Breast epithelium (tissue), 3 donors: Measurements from ENCODE around the gene AKR7A2.

Source experiments
- POLR2A ChIP-seq: fragments of 450-650 bp; IDR thresholded peaks from one replicate; pipeline ENCODE4 v1.6.1; 2016; ENCODE audit warnings: antibody characterized with exemption, mild to moderate bottlenecking, moderate library complexity
- POLR2AphosphoS5 ChIP-seq, 3 donors: sonication (generic); formaldehyde crosslinking; IDR thresholded peaks; one replicate each; pipeline ENCODE4 v1.6.1; 2017; ENCODE audit warnings: antibody characterized with exemption in 3 of 3
- TF ChIP-seq, protein P1 (sequence below), 3 donors: fragments of 450-650 bp; IDR thresholded peaks; one replicate each; pipeline ENCODE4 v1.5.1; 2016 to 2017; ENCODE audit warnings: antibody characterized with exemption in 3 of 3, mild to moderate bottlenecking in 3 of 3, moderate library complexity in 3 of 3

DNA sequence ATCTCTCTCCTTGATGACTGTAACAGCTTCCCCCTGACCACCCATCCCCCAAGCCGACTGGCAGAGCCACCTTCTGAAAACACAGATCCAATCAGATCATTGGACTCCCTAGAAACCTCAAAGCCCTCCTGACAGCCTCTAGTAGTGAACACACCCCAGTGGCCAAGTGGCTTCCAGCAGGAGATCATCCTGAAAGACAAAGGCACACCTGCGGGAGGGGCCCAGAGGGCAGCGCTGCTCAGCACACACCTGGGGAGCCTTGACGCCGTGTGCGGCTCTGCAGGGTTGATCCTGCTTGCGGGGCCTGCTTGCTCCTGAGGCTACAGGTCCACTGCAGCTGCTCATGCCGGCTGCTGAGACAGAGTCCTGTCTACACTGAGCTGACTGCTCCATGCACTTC, 41.7 kb upstream of the AKR7A2 start:
- TF ChIP-seq, protein P1, sequence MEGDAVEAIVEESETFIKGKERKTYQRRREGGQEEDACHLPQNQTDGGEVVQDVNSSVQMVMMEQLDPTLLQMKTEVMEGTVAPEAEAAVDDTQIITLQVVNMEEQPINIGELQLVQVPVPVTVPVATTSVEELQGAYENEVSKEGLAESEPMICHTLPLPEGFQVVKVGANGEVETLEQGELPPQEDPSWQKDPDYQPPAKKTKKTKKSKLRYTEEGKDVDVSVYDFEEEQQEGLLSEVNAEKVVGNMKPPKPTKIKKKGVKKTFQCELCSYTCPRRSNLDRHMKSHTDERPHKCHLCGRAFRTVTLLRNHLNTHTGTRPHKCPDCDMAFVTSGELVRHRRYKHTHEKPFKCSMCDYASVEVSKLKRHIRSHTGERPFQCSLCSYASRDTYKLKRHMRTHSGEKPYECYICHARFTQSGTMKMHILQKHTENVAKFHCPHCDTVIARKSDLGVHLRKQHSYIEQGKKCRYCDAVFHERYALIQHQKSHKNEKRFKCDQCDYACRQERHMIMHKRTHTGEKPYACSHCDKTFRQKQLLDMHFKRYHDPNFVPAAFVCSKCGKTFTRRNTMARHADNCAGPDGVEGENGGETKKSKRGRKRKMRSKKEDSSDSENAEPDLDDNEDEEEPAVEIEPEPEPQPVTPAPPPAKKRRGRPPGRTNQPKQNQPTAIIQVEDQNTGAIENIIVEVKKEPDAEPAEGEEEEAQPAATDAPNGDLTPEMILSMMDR (IDR thresholded peaks at IDR 0.05), result no peak
- TF ChIP-seq POLR2A (no peak), POLR2AphosphoS5 (IDR thresholded peaks at IDR 0.05) (no peak)
